COLO668 (cell line): ENCODE measurements around the gene TCEA3.

Experiments
- DNase-seq: peaks from one replicate; lab custom pipeline; 2025; ENCODE audit not compliant: unreplicated experiment; lab: John Stamatoyannopoulos, UW

The TCEA3 gene

DNA sequence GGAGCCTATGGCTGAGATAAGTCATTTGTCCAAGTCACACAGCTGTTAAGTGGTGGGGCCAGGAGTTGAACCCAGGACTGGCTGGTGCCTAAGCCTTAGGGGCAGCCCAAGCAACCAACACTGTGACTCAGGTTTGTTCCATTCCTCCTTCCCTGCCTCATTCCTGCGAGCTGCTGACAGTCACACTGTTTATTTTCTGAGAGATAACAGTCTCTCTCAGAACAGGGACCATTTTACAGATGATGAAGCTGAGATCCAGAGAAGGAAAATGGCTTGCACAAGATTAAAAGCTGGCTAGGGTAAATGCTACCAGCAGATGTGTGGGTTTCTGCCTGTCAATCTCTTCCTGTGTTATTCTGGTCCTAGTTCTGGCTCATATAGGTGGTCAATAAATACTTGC lies 24.3 kb upstream of the TCEA3 start:
- DNase-seq = no peak

DNA sequence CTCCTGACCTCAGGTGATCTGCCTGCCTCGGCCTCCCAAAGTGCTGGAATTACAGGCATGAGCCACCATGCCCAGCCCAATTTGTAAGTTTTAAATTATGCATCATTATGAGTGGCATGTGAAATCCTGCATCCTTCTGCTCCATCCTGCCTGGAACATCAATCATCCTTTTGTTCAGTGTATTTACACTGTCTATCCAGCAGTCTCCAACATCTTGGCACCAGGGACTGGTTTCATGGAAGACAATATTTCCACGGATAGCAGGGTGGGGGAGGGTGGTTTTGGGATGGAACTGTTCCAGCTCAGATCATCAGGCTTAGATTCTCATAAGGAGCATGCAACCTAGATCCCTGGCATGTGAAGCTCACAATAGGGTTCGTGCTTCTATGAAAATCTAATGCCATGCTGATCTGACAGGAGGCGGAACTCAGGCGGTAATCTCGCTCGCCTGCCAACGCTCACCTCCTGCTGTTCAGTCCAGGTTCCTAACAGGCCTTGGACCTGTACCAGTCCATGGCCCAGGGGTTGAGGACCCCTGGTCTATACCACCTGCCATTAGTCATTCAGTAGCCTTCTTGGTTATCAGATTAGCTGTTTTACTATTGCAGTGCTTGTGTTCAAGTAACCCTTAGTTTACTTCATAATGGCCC lies 22.2 kb upstream of the TCEA3 start:
- DNase-seq = no peak

GRCh38 chr1:23444596-23445390 lies 20.2 kb upstream of the TCEA3 start:
- no peak for DNase-seq

DNA sequence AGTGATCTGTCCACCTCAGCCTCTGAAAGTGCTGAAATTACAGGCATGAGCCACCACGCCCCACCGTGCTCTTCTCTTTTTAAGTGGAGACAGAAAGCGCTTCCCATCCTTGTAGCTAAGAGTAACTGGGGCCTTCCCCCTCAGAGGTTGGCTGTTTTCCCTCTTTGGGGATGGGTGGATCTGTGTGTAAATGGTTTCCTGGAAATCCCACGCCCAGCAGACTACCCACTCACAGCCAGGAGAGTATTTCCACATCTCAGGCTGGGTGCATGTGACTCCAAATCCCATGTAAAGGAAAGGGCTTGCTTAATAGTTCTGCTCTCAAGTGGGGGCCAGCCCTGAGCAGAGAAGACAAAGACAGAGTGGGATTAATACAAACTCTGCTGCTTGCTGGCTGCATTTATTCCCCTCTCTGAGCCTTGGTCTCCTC lies 19.6 kb upstream of the TCEA3 start:
- DNase-seq = no peak

GRCh38 chr1:23442751-23443150 lies 18.2 kb upstream of the TCEA3 start:
- DNase-seq = no peak

- DNase-seq = no peak
These were observed 17.0 kb upstream of the TCEA3 start for GRCh38 chr1:23441446-23442148.

DNA sequence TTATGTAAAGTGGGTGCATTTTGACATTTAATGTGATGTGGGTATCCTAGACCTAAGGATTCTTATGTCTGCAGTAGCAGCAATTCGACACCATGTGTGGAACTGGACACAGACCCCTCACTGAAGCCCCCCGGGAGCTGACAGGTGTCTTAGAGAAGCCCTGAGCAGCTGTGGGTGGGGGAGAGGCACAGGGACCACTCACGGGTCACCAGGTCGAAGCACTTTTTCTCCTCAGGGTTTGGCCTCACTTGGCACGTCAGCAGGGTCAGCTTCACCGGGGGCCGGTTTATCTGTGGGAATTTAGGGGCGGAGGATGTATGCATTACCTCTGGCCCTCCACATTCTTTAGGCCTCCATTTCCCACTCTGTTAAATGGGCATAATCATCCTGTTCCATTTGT lies 14.0 kb upstream of the TCEA3 start:
- DNase-seq = no peak

DNA sequence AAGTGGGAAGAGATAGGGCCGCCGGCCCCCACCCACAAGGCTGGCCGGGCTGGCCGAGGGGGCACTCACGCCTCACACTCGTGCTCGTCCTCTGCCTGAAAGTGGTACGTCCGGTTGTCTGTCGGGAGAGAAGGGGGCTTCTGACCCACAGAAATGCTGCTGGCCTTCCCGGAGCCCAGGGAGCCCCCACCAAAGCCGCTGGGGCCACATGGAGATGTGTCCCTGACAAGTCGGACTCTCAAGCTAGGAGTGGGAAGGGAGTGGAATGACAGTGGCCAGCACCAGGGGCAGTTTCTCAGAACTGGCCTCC lies 12.8 kb upstream of the TCEA3 start:
- DNase-seq = no peak

DNA sequence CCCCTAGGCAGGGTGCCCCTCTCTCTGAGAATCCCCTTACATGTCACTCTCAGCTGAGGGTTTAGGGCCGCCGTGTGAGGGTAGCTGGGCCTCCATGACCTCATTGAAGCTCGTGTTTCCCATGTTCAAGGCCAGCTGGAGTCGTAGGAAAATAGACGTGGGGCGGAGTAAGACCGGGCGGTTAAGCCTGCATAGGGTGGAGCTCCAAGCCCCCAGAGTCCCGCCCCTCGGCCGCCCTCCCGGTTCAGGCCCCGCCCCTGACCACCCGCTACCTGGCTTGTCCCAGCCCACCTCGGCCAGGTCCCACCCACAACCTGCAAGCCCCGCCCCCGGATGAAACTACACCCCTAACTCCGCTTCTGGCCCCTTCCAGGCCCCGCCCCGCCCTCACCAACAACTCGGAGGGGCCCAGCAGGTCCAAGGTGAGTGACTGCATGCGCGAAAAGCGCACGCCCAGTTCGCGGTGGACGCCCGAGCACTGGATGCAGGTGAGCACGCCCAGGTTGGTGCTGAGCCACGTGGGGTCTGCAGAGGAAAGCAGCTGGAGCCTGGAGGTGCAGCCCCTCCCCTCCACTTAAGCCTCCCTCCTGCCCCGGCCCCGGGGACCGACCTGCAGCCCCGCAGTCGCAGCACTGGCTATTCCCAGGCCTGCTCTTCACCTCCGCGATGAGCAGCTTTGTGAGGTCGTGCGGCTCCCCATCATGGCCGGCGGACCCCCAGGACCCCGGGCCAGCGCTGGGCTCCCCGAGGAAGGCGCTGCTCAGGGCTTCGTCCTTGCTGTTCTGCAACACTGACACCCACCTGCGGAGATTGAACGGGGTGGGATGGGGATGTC lies 12.2 kb upstream of the TCEA3 start:
- DNase-seq = no peak

DNA sequence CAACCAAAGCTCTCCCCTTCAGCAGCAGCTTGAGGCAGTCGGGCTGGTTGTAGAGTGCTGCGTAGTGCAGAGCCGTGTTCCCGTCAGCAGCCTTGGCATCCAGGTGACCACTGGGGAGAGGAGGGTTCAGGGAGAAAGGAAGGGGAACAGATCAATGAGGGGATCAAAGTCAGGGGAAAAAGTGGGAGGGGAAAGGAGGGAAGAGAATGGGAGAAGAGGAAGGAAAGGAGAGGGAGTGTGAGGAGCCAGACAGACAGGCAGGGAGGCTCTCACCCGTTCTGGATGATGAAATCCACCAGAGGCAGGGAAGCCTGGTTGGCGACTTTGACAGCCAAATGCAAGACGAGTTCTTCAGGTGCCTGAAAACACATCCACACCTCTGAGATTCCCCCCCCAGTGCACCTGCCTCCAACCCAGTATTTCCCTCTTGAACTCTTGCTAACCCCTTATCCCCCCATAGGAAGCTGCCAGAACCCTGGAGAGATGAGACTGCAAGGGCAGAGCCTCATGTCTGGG lies 9.8 kb upstream of the TCEA3 start:
- no peak for DNase-seq

GRCh38 chr1:23433122-23433521 lies 8.6 kb upstream of the TCEA3 start:
- no peak for DNase-seq

DNA sequence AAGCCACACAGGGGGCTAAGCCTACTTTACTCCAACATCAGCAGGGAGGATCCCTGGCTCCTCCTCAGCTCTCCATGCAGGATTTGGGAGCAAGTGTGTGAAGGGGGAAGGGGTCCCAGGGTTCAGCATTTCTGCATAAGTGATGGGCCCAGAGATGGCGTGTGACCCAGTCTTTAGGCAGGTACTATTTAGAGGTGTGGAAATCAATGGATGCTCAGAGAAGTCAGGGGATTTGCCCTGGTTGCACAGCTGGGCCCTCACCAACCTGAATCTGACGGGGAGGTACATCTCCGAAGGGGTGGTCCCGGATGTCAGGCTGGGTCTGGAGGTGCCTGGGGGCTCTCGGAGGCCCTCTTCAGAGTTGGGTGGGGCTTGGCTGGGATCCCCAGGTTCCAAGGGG lies 6.9 kb upstream of the TCEA3 start:
- no peak for DNase-seq

GRCh38 chr1:23430803-23431202 lies 6.3 kb upstream of the TCEA3 start:
- DNase-seq = no peak

DNA sequence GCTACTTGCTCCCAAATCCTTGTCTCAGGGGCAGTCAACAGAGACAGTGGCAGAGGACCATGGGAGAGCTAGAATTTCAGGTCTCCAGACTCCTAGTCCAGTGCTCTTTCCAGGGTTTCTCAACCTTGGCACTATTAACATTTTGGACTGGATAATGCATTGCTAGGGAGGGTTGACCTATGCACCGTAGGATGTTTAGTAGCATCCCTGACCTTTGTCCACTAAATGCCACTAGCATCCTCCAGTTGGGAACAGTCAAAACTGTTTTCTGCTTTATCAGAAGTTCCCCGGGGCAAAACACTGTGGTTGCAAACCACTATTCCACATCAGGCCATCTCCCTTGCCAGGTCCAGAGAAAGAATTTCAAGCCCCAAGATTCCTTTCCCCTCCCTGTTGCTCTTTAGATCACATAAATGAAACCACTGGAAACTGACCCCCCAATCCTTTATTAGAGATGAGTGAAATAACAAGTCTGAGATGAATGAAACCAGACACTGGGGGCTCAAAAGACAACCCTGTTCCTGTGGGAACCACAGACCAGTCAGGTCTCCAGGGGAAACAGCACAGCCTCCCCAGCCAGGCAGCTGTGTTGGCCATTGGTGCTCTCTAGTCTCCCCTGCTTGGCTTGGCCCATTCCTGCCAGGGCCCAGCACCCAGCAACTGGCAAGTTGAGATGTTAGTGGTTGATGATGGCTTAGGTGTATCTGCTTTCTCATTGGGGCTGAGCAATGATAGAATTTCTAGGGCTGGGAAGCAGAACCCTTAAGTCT lies 3.8 kb upstream of the TCEA3 start:
- DNase-seq = no peak

- no peak for DNase-seq
These were observed 3.0 kb upstream of the TCEA3 start for GRCh38 chr1:23427550-23427949.

GRCh38 chr1:23426828-23427227 lies 2.3 kb upstream of the TCEA3 start:
- no peak for DNase-seq

GRCh38 chr1:23425193-23425494 lies 596 bp upstream of the TCEA3 start:
- DNase-seq = no peak

DNA sequence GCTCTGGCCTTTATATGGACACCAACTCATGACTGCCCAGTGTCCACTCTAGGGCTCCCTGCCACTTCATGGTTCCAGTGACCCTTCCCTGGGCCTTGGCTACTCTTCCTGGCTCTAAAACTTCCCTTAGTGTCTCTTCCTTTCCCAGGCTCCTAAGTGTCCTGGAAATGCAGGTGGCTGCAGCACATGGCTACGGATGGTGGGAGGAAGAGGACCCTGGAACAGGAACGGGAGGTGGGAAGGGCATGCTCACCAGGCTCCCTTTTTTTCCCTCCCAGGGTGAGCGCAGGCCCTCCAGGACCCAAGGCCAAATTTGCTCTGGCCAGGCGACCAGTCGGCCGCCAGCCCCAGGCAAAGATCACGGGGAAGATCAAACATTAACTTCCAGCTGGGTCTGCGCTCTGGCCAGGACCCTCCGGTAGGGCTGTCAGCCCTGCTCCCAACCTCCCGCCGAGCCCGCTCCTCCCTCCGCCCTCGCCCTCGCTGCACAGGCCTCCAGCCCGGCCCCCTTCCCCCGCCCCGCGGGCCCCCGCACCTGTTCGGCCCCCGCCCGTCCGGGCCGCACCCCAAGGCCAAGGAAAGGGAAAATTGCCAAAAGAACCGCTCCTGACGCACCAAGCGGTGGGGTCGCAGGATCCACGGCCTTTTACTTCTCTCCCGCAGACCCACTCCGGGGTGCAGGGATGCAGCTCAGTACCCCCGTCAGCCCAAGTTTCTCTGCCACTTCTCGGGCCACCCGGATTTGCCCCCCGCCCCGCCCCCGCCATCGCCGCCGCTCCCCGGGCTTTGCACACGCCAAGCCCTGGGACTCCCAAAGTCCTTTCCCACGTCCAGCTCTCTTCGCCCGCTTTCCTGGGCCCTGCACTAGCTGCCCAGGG lies 894 bp downstream of the TCEA3 start:
- peak; percentile 49 for DNase-seq

GRCh38 chr1:23422941-23423340 lies 1.6 kb downstream of the TCEA3 start:
- no peak for DNase-seq
